Thyroid gland (tissue), 4 donors: ENCODE measurements around the gene TIMM10B.

Experiments used
- CTCF ChIP-seq, 6 experiments: fragments of 200-600 bp in 3 of 6; fragments of 450-650 bp in 3 of 6; sonication (generic) in 3 of 6; IDR thresholded peaks; one replicate each; pipeline ENCODE4 v1.5.1; 2016 to 2019; ENCODE audit warnings: antibody characterized with exemption in 6 of 6, mild to moderate bottlenecking in 2 of 6, inconsistent platforms in 1 of 6, moderate library complexity in 1 of 6
- POLR2A ChIP-seq, 2 donors: fragments of 450-650 bp; IDR thresholded peaks; one replicate each; pipeline ENCODE4 v1.6.1; 2017; ENCODE audit warnings: antibody characterized with exemption in 2 of 2, mild to moderate bottlenecking in 2 of 2, moderate library complexity in 1 of 2

DNA sequence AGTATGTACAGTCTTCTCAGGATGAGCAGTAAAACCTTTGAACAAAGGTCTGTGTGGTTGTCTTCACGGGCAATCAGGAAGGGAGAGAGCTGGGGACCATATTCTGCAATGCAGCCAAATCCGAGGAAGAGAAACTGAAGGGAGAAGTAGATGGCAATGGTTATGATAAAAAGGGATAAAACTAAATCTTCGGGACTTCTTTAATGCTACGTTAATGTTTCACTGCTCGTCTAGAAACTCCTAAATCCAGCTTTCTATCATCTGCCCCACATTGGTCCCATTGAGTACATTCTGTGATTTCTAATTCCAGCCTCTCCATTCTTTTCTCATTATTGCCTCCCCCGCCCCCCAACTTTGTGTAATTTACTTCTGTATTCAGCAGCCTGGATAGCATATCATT, 1.7 kb downstream of the TIMM10B start:
- TF ChIP-seq CTCF (IDR thresholded peaks at IDR 0.05) (no peak), POLR2A (IDR thresholded peaks at IDR 0.05) (no peak)
